Sigmoid colon (tissue), 7 donors: ENCODE results near the gene WIPF2. TPM values are rescaled to one million over a fixed set of nuclear protein-coding genes. Genes with fewer than 3 reads are reported as not detected.
A peak's percentile ranks its signal among the peaks of the same experiment; 100 is the strongest.

ENCODE experiments used
- DNase-seq: peaks from one replicate; pipeline ENCODE4 v3.0.0-alpha.2; 2019
- H3K27ac ChIP-seq, 4 donors: fragments of 200-600 bp; sonication (generic); one replicate each; pipeline ENCODE4 v1.5.1; 2016 to 2019; ENCODE audit warnings: mild to moderate bottlenecking in 1 of 4
- H3K27me3 ChIP-seq, 3 donors: fragments of 200-600 bp; sonication (generic); one replicate each; pipeline ENCODE4 v1.5.1; 2019; ENCODE audit warnings: mild to moderate bottlenecking in 1 of 3
- H3K36me3 ChIP-seq, 4 donors: fragments of 200-600 bp; sonication (generic); one replicate each; pipeline ENCODE4 v1.5.1; 2016 to 2019
- H3K4me1 ChIP-seq, 4 donors: fragments of 200-600 bp; sonication (generic); one replicate each; pipeline ENCODE4 v1.5.1; 2017 to 2019
- H3K4me3 ChIP-seq, 4 donors: fragments of 200-600 bp; sonication (generic); one replicate each; pipeline ENCODE4 v1.5.1; 2017 to 2019; ENCODE audit warnings: mild to moderate bottlenecking in 2 of 4, moderate library complexity in 1 of 4
- H3K9me3 ChIP-seq, 4 donors: fragments of 200-600 bp in 3 of 4; sonication (generic) in 3 of 4; one replicate each; pipeline versions ENCODE4 v1.5.1 to v1.6.1; 2013 to 2019
- CTCF ChIP-seq, 4 experiments: fragments of 450-650 bp in 3 of 4; fragments of 200-600 bp in 1 of 4; IDR thresholded peaks; one replicate each; pipeline ENCODE4 v1.5.1; 2016 to 2019; ENCODE audit warnings: antibody characterized with exemption in 4 of 4, mild to moderate bottlenecking in 3 of 4, moderate library complexity in 2 of 4
- EP300 ChIP-seq, 4 donors: sonication (generic); formaldehyde crosslinking; IDR thresholded peaks; one replicate each; pipeline ENCODE4 v1.6.1; 2017; ENCODE audit warnings: antibody characterized with exemption in 4 of 4
- POLR2A ChIP-seq, 2 donors: fragments of 450-650 bp; IDR thresholded peaks; one replicate each; pipeline ENCODE4 v1.6.1; 2016; ENCODE audit warnings: antibody characterized with exemption in 2 of 2, mild to moderate bottlenecking in 2 of 2, moderate library complexity in 2 of 2
- POLR2AphosphoS5 ChIP-seq, 4 donors: sonication (generic); formaldehyde crosslinking; IDR thresholded peaks; one replicate each; pipeline ENCODE4 v1.6.1; 2017; ENCODE audit warnings: antibody characterized with exemption in 4 of 4
- WGBS, 2 donors: extraction: QIAGEN DNeasy Blood & Tissue Kit; methylation state at CpG; one replicate each; pipeline ENCODE4 v1.1.7; 2013; 5-methylcytosine and 5-hydroxymethylcytosine counted together
- intact Hi-C: fragments of 100-400 bp; cut with DNase I; formaldehyde crosslinking; loops from one replicate; pipeline ENCODE4 v1.15.1; 2023
- polyA plus RNA-seq, 3 donors: library from polyadenylated mRNA; stranded (reverse); fragments of 200-250 nt; gene quantifications; one replicate each; pipeline ENCODE4 v1.2.3, GENCODE V29; 2013
- total RNA-seq, 4 donors: library from RNA; depleted of rRNA; stranded (reverse); fragments of >200 nt; gene quantifications; one replicate each; pipeline ENCODE4 v1.1.0, GENCODE V29; 2016
- donor health status: healthy with polysubstance abuse.
- donor health status: Bipolar disorder and iron deficiency.
- donor health status: healthy.

WIPF2 gene
- total and polyA plus RNA-seq, 7 donors = 6.7 to 20.3 (median 10.2) TPM

- Histone ChIP-seq H3K27me3 (no peaks in the 10 kb centered on the region), H3K4me1 (peaks cover 0 to 28% (median 16%) of the 10 kb centered on the region in 4 donors), H3K27ac (no peak overlapping the region), H3K36me3 (peaks cover 0 to 8% (median 2%) of the 10 kb centered on the region in 4 donors), H3K4me3 (no peak overlapping the region), H3K9me3 (no peaks in the 10 kb centered on the region)
- WGBS, 2 donors = 95 to 96% methylated on average over 2 of the region's 2 CpGs
- intact Hi-C loops = loop anchor here (5.0 kb wide), 2 partner anchors 69 to 174 kb away; partner anchors contain the start of gene WIPF2
- no peak for DNase-seq
- TF ChIP-seq CTCF (IDR thresholded peaks at IDR 0.05) = no peak
- no peak for TF ChIP-seq EP300 (IDR thresholded peaks at IDR 0.05)
- no peak for TF ChIP-seq POLR2A (IDR thresholded peaks at IDR 0.05)
- no peak for TF ChIP-seq POLR2AphosphoS5 (IDR thresholded peaks at IDR 0.05)
These were observed 67.4 kb downstream of the WIPF2 start for GRCh38 chr17:40286473-40286872.

- Histone ChIP-seq H3K27ac (peak overlapping the region; percentile 6 to 41 (median 29)), H3K4me1 (peaks cover 0 to 28% (median 16%) of the 10 kb centered on the region in 4 donors), H3K27me3 (no peaks in the 10 kb centered on the region), H3K4me3 (peak overlapping the region in 2 of 4 donors; percentile 28 to 50), H3K36me3 (peaks cover 0 to 5% (median 0%) of the 10 kb centered on the region in 4 donors), H3K9me3 (no peaks in the 10 kb centered on the region)
- 31 to 45% methylated on average over 4 of the region's 4 CpGs for WGBS, 2 donors
- TF ChIP-seq POLR2AphosphoS5 (IDR thresholded peaks at IDR 0.05) (no peak), EP300 (IDR thresholded peaks at IDR 0.05) (no peak), POLR2A (IDR thresholded peaks at IDR 0.05) (no peak)
- intact Hi-C loops = loop anchor here (5.0 kb wide), 2 partner anchors 70 to 175 kb away; partner anchors contain the start of gene WIPF2
- no peak for DNase-seq
These were observed 68.0 kb downstream of the WIPF2 start for GRCh38 chr17:40287159-40287493.

- DNase-seq = peak; percentile 99
- peak within 1 kb of the TSS; percentile 41 to 43 (median 42) for H3K27ac ChIP-seq
- H3K4me3 ChIP-seq = peak within 1 kb of the TSS; percentile 26 to 50 (median 46)
- H3K4me1 ChIP-seq = peaks cover 0 to 28% (median 16%) of the 10 kb centered on the region in 4 donors
- intact Hi-C loops = loop anchor here (5.0 kb wide), 2 partner anchors 70 to 175 kb away; partner anchors contain the start of gene WIPF2
- H3K27me3 ChIP-seq = no peaks in the 10 kb centered on the region
- 0% methylated on average over 47 of the region's 47 CpGs for WGBS, 2 donors
- no peaks in the 10 kb centered on the region for H3K36me3 ChIP-seq
- no peaks in the 10 kb centered on the region for H3K9me3 ChIP-seq
- peak; percentile 14 to 84 (median 57) for TF ChIP-seq POLR2AphosphoS5 (IDR thresholded peaks at IDR 0.05)
- no peak for TF ChIP-seq CTCF (IDR thresholded peaks at IDR 0.05)
- peak in 1 of 4 donors; percentile 50 for TF ChIP-seq EP300 (IDR thresholded peaks at IDR 0.05)
- TF ChIP-seq POLR2A (IDR thresholded peaks at IDR 0.05) = no peak
These were observed 68.6 kb downstream of the WIPF2 start, which contains the start of gene CDC6 for GRCh38 chr17:40287494-40288369. CDC6 (plus strand) TSS chr17:40287879; CDS start chr17:40289421, 1,542 bp downstream.

- intact Hi-C loops = loop anchor here (1.0 to 5.0 kb wide), 2 partner anchors 88 to 273 kb away; partner anchors contain the start of gene CSF3
- H3K27ac ChIP-seq = peak overlapping the region in 1 of 4 donors; percentile 18
- H3K4me3 ChIP-seq = no peak overlapping the region
- no peak for DNase-seq
- no peaks in the 10 kb centered on the region for H3K9me3 ChIP-seq
- peaks cover 0 to 14% (median 9%) of the 10 kb centered on the region in 4 donors for H3K4me1 ChIP-seq
- H3K36me3 ChIP-seq = no peaks in the 10 kb centered on the region
- TF ChIP-seq CTCF (IDR thresholded peaks at IDR 0.05) (peak; percentile 35 to 59 (median 48)), POLR2AphosphoS5 (IDR thresholded peaks at IDR 0.05) (peak in 2 of 4 donors; percentile 13 to 15), EP300 (IDR thresholded peaks at IDR 0.05) (no peak)
- 57 to 62% methylated on average over 4 of the region's 4 CpGs for whole genome bisulfite sequencing, 2 donors
- no peaks in the 10 kb centered on the region for H3K27me3 ChIP-seq
These were observed 71.7 kb downstream of the WIPF2 start for GRCh38 chr17:40290629-40291280.
